GM18861 (cell line): ENCODE results near the gene PSORS1C2.

Experiments used
- ATAC-seq: cut with Tn5 transposase; IDR thresholded peaks from one replicate; pipeline ENCODE4 v1.9.1; 2021; ENCODE audit not compliant: unreplicated experiment

Gene PSORS1C2

DNA sequence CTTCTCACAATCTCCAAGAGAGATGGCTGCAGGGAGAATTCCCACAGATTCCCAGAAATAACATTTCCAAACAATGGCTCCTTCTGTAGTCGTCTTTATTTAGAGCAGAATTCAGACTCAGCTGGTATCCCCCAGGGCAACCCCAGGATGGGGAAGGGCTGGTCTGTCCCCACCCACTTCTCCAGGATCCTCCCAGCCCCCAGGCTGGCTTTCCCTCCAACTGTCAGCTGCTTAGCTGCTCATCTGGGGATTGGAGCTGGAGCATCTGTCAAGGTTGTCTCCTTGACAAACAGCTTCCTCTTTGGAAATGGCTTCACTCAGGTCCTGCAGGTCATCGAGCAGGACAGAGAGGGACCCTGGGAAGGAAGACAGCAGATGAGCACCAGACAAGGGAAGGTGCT, 3.5 kb upstream of the PSORS1C2 start:
- ATAC-seq: no peak

DNA sequence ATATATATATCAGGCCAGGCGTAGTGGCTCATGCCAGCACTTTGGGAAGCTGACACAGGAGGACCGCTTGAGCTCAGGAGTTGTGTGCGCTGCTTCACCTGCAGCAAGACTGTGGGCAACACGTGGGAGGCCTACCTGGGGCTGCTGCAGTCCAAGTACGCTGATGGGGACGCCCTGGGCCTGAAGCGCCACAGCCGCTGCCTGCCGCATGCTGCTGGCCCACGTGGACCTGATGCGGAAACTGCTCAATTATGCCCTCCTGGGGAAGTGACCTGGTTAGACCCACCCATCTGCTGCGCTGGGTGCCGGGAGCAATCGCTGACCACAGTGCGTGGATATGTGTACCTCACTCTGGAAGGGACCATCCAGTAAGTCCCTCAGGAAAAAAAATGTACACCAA, 1.8 kb upstream of the PSORS1C2 start:
- no peak for ATAC-seq

DNA sequence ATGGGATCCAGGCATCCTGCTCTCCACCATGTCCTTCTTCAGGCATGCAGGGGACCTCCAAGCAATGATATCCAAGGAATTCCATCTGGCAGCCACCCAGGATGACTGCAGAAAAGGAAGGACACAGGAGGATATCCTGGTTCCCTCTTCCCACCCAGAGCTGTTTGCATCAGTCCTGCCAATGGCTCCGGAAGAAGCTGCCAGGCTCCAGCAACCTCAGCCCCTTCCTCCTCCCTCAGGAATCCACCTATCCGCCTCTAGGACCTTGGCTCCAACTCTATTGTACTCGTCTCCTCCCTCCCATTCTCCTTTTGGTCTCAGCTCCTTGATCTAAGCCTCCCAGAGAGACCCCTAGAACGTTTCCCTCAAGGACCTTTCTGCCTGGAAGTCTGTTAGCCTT, 733 bp upstream of the PSORS1C2 start:
- ATAC-seq: no peak

DNA sequence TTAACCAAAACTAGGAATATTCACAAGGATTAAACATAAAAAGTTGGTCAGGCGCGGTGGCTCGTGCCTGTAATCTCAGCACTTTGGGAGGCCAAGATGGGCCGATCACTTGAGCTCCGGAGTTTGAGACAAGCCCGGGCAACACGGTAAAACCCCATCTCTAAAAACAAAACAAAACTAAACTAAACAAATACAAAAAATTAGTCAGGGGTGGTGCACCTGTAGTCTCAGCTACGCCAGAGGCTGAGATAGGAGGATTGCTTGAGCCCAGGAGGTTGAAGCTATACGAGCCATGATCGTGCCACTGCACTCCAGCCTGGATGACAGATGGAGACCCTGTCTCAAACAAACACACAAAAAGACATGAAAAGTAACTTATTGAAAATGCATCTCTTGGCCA, 3.2 kb downstream of the PSORS1C2 start:
- no peak for ATAC-seq

DNA sequence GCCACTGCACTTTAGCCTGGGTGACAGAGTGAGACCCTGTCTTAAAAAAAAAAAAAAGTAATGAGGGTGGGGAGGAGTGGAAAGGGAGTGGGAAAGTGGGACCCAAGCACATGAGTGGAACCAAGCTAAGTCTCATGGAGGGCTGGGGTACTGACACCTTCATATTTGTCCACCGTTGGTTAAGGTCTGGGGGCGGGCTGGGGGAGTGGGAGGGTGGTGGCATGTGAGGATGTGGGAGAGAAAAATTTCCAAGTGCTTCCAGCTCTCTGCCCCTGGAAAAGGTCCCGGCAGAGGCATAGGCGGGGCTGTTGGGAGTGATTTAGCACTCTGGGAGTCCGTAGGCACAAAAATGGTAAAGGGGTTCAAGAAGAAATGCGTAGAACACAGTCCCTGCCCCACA, 6.1 kb downstream of the PSORS1C2 start:
- no peak for ATAC-seq

DNA sequence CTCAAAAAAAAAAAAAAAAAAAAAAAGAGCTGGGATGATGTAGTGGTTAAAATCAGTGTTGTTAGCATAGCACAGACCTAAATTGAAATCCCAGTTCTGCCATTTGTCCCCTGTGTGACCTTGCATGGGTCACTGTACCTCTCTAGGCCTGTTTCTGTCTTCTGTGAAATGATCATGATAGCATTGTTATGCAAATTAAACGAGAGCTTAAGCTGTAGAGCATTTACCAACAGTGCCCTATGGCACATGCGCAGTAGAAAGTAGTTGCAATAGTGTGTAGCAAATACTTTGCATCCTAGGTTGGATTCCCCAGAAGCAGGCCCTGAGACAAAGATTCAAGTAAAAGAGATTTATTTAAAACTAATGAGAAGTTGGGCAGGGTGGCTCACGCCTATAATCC, 7.3 kb downstream of the PSORS1C2 start:
- ATAC-seq: no peak

DNA sequence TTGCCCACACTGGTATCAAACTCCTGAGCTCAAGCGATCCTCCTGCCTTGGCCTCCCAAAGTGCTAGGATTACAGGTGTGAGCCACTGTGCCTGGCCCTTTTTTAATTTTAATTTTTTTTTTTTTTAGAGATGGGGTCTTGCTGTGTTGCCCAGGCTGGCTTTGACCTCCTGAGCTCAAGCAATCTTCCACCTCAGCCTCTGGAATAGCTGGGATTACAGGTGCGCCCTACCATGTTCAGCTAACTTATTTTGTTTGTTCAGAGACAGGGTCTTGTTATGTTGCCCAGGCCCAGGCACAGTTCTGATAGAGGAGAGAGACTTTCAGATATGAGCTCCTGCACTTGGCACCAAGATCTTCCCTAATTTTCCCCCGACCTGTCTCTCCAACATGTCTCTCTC, 8.1 kb downstream of the PSORS1C2 start:
- ATAC-seq: no peak

- ATAC-seq: no peak
Measured at GRCh38 chr6:31129130-31129529, 9.7 kb downstream of the PSORS1C2 start.

DNA sequence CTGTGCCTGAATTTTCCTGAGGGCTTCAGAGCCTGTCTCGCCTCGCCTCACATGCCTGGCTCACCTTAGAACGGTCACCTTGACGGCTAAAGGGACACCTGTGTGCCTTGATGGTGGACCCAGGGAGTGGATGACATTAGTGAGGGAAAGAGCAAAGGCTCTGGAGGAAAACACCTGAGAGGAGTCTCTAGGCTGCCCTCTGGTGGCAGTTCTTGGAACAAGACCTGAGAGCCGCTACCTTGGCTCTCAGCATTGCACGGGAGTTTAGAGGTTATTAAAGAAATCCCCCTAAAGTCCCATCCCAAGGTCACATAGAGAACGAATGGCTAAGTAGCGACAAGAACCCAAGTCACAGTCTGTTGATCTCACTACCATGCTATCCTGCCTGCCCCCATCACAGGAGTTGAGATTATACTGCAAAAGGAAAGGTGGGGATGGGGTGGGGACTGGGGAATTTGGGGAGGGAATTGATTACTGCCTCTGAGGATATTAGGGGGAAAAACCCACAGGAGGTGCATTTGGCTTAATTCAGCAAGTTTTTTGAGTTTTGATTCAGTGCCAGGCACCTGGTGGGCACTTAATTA, 10.7 kb downstream of the PSORS1C2 start:
- ATAC-seq: no peak

DNA sequence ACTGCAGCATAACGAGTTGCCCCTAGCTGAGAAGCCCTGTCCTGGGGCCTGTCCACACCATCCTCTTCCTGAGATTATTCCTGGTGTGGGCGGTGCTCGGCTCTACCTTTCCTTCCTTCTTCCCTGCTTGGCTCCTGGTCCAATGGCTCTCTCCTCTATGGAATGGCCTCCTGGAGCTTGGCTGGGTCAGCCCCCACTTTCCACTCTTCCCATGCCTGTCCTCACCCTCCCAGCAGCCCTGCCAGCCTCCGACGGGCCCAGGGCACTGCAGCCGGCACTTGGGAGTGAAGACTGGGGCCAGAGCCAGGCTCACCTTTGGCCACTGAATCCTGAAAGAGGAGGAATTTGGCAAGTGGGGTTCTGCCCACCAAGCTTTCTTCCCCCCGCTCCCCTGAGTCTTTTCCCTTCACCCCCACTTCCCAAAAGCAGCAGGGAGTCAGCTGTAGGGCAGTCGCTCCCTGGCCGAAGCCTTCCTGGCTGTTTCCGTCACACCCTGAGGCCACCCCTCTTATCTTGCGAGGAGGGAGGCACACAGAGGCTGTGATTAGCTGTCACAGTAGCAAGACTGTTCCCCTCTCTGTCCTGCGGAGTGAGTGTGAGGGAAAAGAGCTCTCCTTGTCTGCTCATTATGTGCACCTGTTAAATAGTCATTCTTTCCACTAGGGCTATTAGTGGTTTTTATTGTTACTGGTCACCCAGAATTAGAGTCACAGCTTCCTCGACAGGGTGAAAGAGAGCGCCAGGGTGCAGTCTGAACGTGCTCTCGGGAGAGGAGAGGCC, 12.3 kb downstream of the PSORS1C2 start:
- no peak for ATAC-seq

GRCh38 chr6:31125586-31126363, 13.1 kb downstream of the PSORS1C2 start:
- no peak for ATAC-seq

- no peak for ATAC-seq
Measured at GRCh38 chr6:31125162-31125561, 13.7 kb downstream of the PSORS1C2 start.

DNA sequence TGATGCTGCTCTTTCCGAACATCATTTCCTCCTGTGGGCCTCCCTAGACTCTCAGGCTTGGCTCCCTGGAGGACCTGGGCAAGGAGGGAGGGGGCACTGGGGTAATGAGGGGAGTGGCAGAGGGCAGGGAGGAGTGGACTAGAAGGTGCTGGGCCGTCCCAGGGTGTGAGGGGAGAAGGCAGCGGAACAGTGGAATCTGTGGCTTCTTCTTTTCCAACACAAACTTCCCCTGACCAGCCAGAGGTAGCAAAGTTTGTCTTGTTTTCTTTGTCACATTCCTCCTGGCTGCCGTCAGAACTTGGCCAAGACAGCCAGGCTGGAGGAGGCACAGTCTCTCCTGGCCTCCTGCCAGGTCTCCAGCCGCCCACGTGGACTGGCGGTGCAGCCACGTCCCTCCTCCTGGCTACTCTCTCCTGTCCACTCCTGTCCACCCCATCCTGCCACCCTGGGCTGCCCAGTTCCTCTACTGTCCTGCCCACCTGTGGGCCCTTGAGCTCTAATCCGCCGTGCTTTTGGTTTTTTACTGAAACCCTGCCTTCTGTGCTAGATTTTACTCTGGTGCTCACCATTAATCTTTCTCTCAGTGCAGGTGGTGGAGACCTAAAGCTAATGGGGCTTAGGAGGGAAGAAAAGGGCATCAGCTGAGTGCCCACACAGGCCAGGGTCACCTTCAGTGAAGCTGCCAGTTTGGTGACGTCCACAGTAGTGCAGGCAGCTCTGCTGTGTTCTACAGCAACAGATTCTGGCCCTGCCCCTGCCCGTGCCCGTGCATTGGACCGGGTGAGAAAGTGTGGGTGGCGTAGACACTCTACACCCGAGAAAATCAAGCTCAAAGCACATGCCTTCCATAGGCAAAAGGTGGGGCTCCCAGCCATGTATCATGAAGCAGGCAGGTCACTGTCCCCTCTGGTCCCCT, 15.8 kb downstream of the PSORS1C2 start:
- ATAC-seq: no peak

GRCh38 chr6:31121131-31121790, 17.6 kb downstream of the PSORS1C2 start:
- ATAC-seq: no peak

DNA sequence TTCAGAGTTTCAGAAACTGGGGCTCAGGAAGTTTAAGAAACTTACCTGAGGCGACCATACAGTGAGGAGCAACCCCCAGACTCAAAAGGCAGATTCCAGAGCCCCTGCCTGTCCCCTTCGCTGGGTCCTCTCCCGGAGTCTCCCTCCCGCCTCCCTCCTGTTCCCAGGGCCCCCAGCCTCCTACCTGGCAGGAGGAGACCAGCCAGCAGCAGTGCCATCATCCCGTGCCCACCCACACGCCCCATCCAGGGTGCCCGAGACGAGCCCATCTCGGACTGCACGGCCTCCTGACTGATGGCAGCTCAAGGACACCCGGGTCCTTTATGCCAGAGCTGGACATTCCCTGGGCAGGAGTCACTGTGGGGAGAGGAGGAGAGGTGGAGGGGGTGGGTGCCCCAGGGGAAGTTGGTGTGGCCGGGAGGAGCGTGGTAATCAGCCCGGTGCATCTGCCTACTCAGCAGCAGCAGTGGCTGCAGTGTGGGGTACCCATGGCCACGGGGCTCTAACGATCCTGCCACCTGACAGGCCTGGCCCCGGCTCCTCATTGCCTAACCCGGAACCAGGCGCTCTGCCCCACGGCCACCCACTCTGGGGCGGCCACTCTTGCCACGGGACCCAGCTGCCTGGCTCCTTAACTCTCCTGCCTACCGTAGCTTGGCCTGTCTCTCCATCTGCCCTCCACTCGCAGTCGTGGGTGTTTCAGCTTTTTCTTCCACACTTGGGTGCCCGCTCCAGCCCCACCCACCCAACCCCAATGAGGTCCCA, 18.5 kb downstream of the PSORS1C2 start, which contains the start of gene CDSN:
CDSN (minus strand) TSS at position 296 of the 765 bp plus-strand sequence; CDS start at position 269, 27 bp downstream.
- no peak for ATAC-seq

GRCh38 chr6:31118178-31118577, 20.7 kb downstream of the PSORS1C2 start:
- no peak for ATAC-seq

- no peak for ATAC-seq
Measured at GRCh38 chr6:31116661-31117385, 22.0 kb downstream of the PSORS1C2 start.

- no peak for ATAC-seq
Measured at GRCh38 chr6:31115941-31116560, 22.8 kb downstream of the PSORS1C2 start.
